ENCODE results near the gene XXYLT1. TPM values are rescaled to one million over a fixed set of nuclear protein-coding genes. Genes with fewer than 3 reads are reported as not detected.
A peak's percentile ranks its signal among the peaks of the same experiment; 100 is the strongest.

XXYLT1 gene
- total and polyA plus RNA-seq, 10 of the 15 experiments (the other 5 are each of a cell fraction or from before 2014, with no cell fraction given) = 1.2 to 14.2 (median 9.3) TPM

- H3K27me3 ChIP-seq (replicated peaks in 1 of 2; ENCODE audit: control insufficient read depth in 2 of 2, insufficient read depth in 2 of 2, low read length in 1 of 2) = no peaks in the 10 kb centered on the region
- in situ Hi-C loops (cut with MboI) = no loop called here
- RAD21 ChIA-PET (ENCODE audit: unreplicated experiment) = no interaction called here
- peak overlapping the region; percentile 57; the same call in 1 of the 2 replicates for H3K27ac ChIP-seq (ENCODE audit: control insufficient read depth, insufficient read depth)
- ATAC-seq (peak; percentile 38), FAIRE-seq (no peak), DNase-seq (ENCODE audit: low read depth, low spot score) (no peak)
- 26% methylated on average over 9 of the region's 9 CpGs for WGBS (ENCODE audit: insufficient coverage, insufficient replicate concordance, low lambda C conversion rate, missing lambda C conversion rate)
- CTCF ChIA-PET = no interaction called here
- no TSS peak for BruUV-seq (replicated peaks)
- peak overlapping the region; percentile 27 for H3K9ac ChIP-seq (ENCODE audit: control insufficient read depth, insufficient read depth, low read length)
- peaks cover 37% of the 10 kb centered on the region for H3K4me1 ChIP-seq (ENCODE audit: control insufficient read depth, insufficient read depth, low read length)
- H3K4me3 ChIP-seq = peak overlapping the region; percentile 59
- H4K20me1 ChIP-seq (ENCODE audit: control insufficient read depth, insufficient read depth) = no peaks in the 10 kb centered on the region
- intact Hi-C loops (cut with micrococcal nuclease; ENCODE audit: unreplicated experiment) = no loop called here
- SMC1A ChIA-PET (ENCODE audit: uncharacterized antibody, unreplicated experiment) = no interaction called here
- peak overlapping the region; percentile 81 for H3K4me2 ChIP-seq (ENCODE audit: control insufficient read depth, insufficient read depth)
- H3K9me3 ChIP-seq (replicated peaks; ENCODE audit: control insufficient read depth, insufficient read depth, low read length) = no peaks in the 10 kb centered on the region
- H3K79me2 ChIP-seq (ENCODE audit: control insufficient read depth, insufficient read depth, low read length) = no peaks in the 10 kb centered on the region; the same call in 1 of the 2 replicates
- POLR2A ChIA-PET = no interaction called here
- H3K36me3 ChIP-seq (ENCODE audit: control insufficient read depth in 2 of 2, insufficient read depth in 2 of 2, low read length in 1 of 2) = no peaks in the 10 kb centered on the region
- peak overlapping the region; percentile 18 for H2AFZ ChIP-seq (ENCODE audit: control insufficient read depth, low read depth, low read length)
- no peak for TF ChIP-seq CEBPB (IDR thresholded peaks at IDR 0.05; ENCODE audit: borderline replicate concordance in 1 of 2, low read depth in 2 of 2, low read length in 2 of 2)
- no peak for TF ChIP-seq CTCF (IDR thresholded peaks at IDR 0.05 in 2 of 3, conservative IDR thresholded peaks at IDR 0.05 in 1 of 3; ENCODE audit: control insufficient read depth in 2 of 3, extremely low read depth in 1 of 3, insufficient read depth in 1 of 3, low read depth in 3 of 3, low read length in 3 of 3)
- TF ChIP-seq ZNF687 (IDR thresholded peaks at IDR 0.05) = no peak
- TF ChIP-seq SUPT20H (IDR thresholded peaks at IDR 0.05; ENCODE audit: borderline replicate concordance, control insufficient read depth, low read depth, low read length) = no peak
- TF ChIP-seq BACH1 (IDR thresholded peaks at IDR 0.05; ENCODE audit: borderline replicate concordance) = no peak
- TF ChIP-seq SREBF1 (IDR thresholded peaks at IDR 0.05; ENCODE audit: low read length) = no peak
- no peak for TF ChIP-seq MYB (IDR thresholded peaks at IDR 0.05; ENCODE audit: borderline replicate concordance, low read depth, low read length)
- no peak for TF ChIP-seq YBX1 (IDR thresholded peaks at IDR 0.05)
- TF ChIP-seq REST (IDR thresholded peaks at IDR 0.05; ENCODE audit: low read depth, low read length) = no peak
- no peak for TF ChIP-seq SMARCA5 (IDR thresholded peaks at IDR 0.05)
- TF ChIP-seq NKRF (conservative IDR thresholded peaks at IDR 0.05) = no peak
- TF ChIP-seq HDAC2 (IDR thresholded peaks at IDR 0.05) = no peak
- no peak for TF ChIP-seq NFYA (IDR thresholded peaks at IDR 0.05; ENCODE audit: borderline replicate concordance, low read depth, low read length)
These were observed 177.2 kb downstream of the XXYLT1 start for GRCh38 chr3:195093731-195094130.
